Raji (cell line): ENCODE results near the gene SCGB3A1.

ENCODE experiments used
- POLR2A ChIP-seq: IDR thresholded peaks from 2 replicates; pipeline ENCODE4 v1.6.1; 2011; ENCODE audit warnings: low read depth, low read length, control low read depth; ENCODE audit not compliant: insufficient read depth

The SCGB3A1 gene

GRCh38 chr5:180591311-180591887 lies at the start of gene SCGB3A1:
TSS of gene SCGB3A1 (minus strand) at chr5:180591499. CDS start at chr5:180591462, 37 bp downstream.
- no peak for TF ChIP-seq POLR2A

DNA sequence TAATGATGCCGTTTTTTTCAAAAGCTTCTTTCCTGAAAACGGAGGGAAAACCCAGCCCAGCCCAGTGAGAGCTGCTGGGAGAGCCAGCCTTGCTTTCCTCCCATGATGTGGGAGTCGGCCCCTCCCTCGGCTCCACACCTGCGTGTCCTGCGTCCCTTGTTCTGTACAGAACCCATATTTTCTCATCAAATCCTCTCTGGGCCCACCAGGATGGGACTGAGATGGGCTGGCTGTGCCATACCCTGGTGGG lies 49.2 kb upstream of the SCGB3A1 start:
- no peak for TF ChIP-seq POLR2A

DNA sequence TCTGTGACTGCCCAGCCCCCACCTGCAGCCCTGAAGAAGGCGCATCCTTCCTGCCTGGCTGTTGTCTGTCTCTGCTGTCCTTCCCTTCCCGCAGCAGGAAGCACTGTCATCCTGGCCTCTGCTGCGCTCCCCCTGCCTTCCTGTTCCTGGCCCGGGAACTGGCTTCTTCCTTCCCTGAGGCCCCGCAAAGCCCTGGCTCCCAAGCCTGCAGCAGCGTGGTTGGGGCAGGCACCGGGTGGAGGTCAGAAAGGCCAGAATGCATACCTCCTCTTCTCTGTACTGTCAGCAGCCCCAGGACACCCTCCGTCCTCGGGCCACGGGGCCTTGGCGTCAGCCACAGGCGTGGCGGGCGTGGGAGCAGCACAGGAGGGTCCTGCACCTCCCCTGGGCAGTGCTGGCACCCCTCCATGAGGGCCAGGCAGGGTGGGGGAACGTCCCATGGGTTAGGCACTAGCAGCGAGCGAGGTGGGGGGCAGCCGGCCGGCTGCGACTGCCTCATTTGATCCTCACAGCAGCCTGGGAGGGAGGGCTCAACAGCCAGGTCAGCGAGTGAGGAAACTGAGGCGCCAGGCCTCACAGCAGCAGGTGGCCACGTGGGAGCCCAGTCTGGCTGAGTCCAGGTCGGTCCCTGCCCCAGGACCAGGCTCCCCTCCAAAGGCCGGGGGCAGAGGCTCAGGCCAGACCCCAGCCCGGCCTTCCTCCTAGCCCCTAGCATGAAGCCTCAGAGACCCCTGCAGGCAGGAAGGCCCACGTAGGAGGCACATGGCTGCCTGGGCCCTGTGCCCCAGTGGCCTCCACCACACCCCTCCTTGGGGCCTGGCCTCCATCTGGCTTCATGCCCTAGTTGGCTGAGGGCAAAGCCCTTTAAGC lies 48.7 kb upstream of the SCGB3A1 start:
- TF ChIP-seq POLR2A: no peak

GRCh38 chr5:180639287-180639686 lies 48.0 kb upstream of the SCGB3A1 start:
- TF ChIP-seq POLR2A: no peak

GRCh38 chr5:180637962-180638680 lies 46.8 kb upstream of the SCGB3A1 start:
- no peak for TF ChIP-seq POLR2A

DNA sequence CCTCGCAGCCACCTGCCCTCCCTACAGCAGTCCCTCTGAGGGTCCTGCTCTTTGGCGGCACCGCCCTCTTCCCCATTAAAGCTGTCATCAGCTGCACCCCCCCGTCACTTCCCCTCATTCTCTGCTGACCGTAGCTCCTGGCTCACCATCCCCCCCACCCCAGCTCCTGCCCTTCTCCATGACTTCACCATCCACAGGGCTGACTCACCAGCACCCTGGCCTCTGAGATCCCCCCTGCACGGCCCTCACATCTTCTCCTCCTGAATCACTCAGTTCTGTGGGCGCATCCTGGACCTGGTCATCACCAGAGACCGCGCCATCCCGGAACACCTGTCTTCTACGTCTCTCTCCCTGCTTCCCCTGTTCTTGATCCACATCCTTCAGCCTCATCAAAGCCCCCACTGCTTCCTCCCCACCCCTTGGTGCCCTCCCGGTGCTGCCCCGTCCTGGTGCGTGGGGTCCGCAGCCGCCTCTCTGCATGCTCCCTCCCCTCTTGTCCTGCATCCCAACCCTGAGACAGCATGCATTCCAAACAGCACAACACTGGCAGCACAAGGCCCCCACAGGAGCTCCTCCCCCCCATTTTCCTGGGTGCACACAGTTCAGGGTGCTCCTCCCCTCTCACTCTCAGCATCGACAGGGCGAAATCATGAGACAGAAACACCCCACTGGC lies 45.2 kb upstream of the SCGB3A1 start:
- no peak for TF ChIP-seq POLR2A

GRCh38 chr5:180636016-180636402 lies 44.7 kb upstream of the SCGB3A1 start:
- TF ChIP-seq POLR2A: no peak

DNA sequence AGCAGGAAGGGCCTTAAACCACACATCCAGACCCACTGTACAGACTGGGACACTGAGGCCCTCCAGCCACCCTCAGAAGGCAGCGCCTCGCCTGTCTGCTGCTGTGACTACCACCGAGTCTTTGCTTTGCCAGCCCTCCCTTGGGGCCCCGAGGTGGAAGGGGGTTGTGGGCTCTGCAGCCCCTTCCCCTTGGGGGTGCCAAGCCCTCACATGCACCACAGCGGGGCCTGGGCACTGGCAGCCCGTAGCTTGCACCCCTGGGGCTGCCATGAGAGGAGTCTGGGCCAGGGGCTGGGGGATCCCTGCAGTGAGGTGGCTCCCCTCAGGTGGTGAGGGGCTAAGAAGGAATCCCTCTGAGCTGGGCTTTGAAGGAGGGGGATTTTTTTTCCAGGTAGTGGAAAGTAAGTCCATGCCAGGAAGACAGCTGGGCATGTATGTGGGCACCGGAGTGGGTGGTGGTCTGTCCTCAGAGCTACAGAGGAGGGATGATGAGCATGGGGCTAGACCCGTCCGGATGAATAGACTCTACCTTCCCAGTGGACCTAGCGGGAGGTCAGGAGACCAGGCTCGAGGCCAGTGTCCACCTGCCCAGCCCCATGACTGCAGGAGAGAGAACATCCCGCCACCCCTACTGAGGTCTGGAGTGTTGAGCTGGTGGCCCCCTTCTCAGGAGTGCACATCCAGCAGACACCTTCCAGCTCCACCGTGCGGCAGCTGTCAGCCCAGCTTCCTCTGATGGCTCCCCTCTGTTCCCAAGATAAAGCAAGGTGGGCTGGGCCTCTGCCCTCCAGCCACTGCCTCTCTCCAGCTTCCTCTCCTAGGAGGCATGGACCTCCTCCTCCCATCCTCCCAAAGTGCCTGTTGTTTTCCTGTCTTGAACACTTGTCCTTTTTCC lies 42.2 kb upstream of the SCGB3A1 start:
- TF ChIP-seq POLR2A: no peak

GRCh38 chr5:180632768-180633167 lies 41.5 kb upstream of the SCGB3A1 start:
- TF ChIP-seq POLR2A: no peak

DNA sequence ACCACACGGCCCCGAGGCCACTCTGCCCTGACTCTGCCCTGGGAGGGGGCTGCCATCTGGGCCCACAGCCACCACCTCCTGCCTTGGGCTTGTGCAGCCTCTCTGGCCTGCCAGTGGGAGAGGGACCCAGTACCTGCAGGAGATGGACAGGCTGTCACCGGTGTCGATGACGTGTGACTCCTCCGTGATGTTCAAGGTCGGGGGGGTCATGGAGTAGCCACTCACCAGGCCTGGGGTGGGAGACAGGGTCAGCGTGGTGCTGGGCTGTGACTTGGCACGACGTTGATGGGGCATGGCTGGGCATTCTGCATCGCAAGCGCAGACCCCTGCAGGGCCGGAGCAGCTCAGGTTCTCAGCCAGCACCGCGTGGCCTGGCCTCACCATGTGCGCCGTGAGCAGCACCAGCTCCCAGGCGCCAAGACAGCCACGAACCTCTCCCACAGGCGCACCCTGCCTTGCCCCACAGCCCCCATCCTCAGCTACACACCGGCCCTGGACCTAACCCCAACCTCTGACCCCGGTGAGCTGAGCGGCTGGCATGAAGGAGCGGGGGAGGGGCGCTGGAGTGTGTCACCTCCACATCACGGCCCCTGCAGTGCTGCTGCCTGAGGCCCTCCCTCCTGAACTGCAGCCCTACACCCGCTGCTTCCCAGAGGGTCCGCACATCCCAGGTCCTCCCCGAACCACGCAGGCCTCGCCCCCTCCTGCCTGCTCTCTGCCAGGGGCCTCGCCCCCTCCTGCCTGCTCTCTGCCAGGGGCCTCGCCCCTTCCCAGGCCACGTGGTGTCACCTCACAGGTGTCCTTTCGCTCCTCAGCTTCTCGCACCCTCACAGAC lies 40.5 kb upstream of the SCGB3A1 start:
- no peak for TF ChIP-seq POLR2A

DNA sequence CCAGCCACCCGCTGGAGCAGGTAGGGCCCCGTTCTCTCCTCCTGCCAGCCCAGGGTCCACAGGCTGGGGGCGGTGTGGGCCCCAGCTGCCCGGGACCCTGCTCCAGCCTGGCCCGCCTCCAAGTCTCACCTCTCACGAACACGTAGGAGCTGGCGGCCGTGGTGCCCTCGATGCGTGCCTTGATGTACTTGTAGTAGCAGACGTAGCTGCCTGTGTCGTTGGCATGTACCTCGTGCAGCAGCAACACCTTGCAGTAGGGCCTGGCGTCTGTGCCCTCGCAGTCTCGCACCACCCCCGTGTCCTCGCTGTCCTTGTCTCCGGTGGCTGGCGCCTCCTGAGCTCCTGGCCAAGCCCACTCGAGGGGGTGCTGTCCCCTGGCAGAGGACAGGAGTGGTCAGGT lies 39.1 kb upstream of the SCGB3A1 start:
- no peak for TF ChIP-seq POLR2A

- TF ChIP-seq POLR2A: no peak
Observed at GRCh38 chr5:180629831-180630382, 38.6 kb upstream of the SCGB3A1 start.
